ENCODE results near the gene PRKRA. TPM values are rescaled to one million over a fixed set of nuclear protein-coding genes. Genes with fewer than 3 reads are reported as not detected.
A peak's percentile ranks its signal among the peaks of the same experiment; 100 is the strongest.

The PRKRA gene
- total and polyA plus RNA-seq, 9 of the 15 experiments (the other 6 are each of a cell fraction or from before 2014, with no cell fraction given), result 14.1 to 78.1 (median 52.3) TPM

GRCh38 chr2:178478130-178478438 is 27.1 kb upstream of the PRKRA start (continued):
- TF ChIP-seq MBD1 (CRISPR knock-in tag; IDR thresholded peaks at IDR 0.05) (no peak), EP400 (IDR thresholded peaks at IDR 0.05) (no peak), HIVEP1 (CRISPR knock-in tag; IDR thresholded peaks at IDR 0.05) (no peak), PATZ1 (CRISPR knock-in tag; IDR thresholded peaks at IDR 0.05; ENCODE audit: borderline replicate concordance) (no peak), TFE3 (CRISPR knock-in tag; IDR thresholded peaks at IDR 0.05) (no peak), SOX6 (IDR thresholded peaks at IDR 0.05) (no peak), TRIM25 (IDR thresholded peaks at IDR 0.05; ENCODE audit: borderline replicate concordance) (0 out of 2 replicates have a peak, but pooled peaks have one; percentile 35), ZNF644 (tag; IDR thresholded peaks at IDR 0.05; ENCODE audit: low read depth) (no peak), SRF (CRISPR knock-in tag; IDR thresholded peaks at IDR 0.05) (0 out of 4 replicates have a peak, but pooled peaks of 1 of the 2 experiments have one; percentile 28), ZNF586 (CRISPR knock-in tag; conservative IDR thresholded peaks at IDR 0.05) (no peak), POLR2G (IDR thresholded peaks at IDR 0.05; ENCODE audit: low read depth, low read length) (no peak), PCBP1 (IDR thresholded peaks at IDR 0.05; ENCODE audit: low read depth, low read length, poor library complexity, severe bottlenecking) (no peak), ILF3 (IDR thresholded peaks at IDR 0.05; ENCODE audit: borderline replicate concordance) (no peak), TAF1 (IDR thresholded peaks at IDR 0.05; ENCODE audit: control insufficient read depth, extremely low read depth, insufficient read depth, low read length, severe bottlenecking) (no peak), MXD1 (CRISPR knock-in tag; IDR thresholded peaks at IDR 0.05; ENCODE audit: borderline replicate concordance, poor library complexity, severe bottlenecking) (no peak), DNMT1 (IDR thresholded peaks at IDR 0.05) (0 out of 2 replicates have a peak, but pooled peaks have one; percentile 20), POLR3A (IDR thresholded peaks at IDR 0.05; ENCODE audit: borderline replicate concordance, extremely low read depth, insufficient read depth, insufficient read length) (no peak), ARID3B (CRISPR knock-in tag; IDR thresholded peaks at IDR 0.05; ENCODE audit: borderline replicate concordance) (no peak)

Measured in K562 (cell line).